ENCODE measurements around the gene HBA2.
"Not testable (repeated sequence)": the region's sequence is repeated elsewhere in the genome, so short reads cannot be mapped to it uniquely, and the experiment has no call there.

- not testable (repeated sequence) for TF ChIP-seq POLR2A (IDR thresholded peaks at IDR 0.05; ENCODE audit: low read depth, low read length); TAF1 (IDR thresholded peaks at IDR 0.05; ENCODE audit: borderline replicate concordance, low read depth, low read length); POLR2AphosphoS5 (IDR thresholded peaks at IDR 0.05; ENCODE audit: low read depth, low read length)
These were observed 36.7 kb downstream of the HBA2 start for GRCh38 chr16:209359-209758.

Data from GM12892 (cell line).